GM23248 (cell line): ENCODE measurements around the gene CCR8.

Source experiments
- EZH2 ChIP-seq: fragments of 200-600 bp; sonication (generic); IDR thresholded peaks from 2 replicates; pipeline ENCODE4 v1.6.1; 2018; ENCODE audit warnings: antibody characterized with exemption, mild to moderate bottlenecking; ENCODE audit not compliant: insufficient read depth, poor library complexity, severe bottlenecking
- EZH2phosphoT487 ChIP-seq: fragments of 200-600 bp; sonication (generic); IDR thresholded peaks from 2 replicates; pipeline ENCODE4 v1.6.1; 2018; ENCODE audit warnings: antibody characterized with exemption, moderate library complexity, mild to moderate bottlenecking, low read depth; ENCODE audit not compliant: insufficient read depth

DNA sequence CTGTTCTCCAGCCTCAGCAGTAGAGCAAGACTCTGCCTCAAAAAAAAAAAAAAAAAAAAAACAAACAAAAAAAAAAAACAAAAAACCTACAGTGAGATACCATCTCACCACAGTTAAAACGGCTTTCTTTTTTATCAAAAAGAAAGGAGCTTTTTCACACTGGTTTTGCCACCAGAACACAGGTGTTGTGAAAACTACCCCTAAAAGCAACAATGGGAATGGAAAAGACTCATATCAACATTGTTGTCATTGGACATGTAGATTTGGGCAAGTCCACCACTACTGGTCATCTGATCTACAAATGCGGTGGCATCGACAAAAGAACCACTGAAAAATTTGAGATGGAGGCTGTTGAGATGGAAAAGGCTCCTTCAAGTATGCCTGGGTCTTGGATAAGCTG is 28.8 kb downstream of the CCR8 start:
- TF ChIP-seq EZH2phosphoT487 (no peak), EZH2 (no peak)
